GM20000 (cell line): ENCODE results near the gene PCDHB11.
"Not testable (repeated sequence)": the region's sequence is repeated elsewhere in the genome, so short reads cannot be mapped to it uniquely, and the experiment has no call there.

Experiments used
- DNase-seq: peaks from one replicate; pipeline ENCODE4 v3.0.0; 2012; ENCODE audit warnings: low spot score
- CTCF ChIP-seq: IDR thresholded peaks from 2 replicates; pipeline ENCODE4 v1.5.1; 2012; ENCODE audit warnings: mild to moderate bottlenecking, control low read depth; ENCODE audit errors: extremely low read depth, missing control alignments

Gene PCDHB11

DNA sequence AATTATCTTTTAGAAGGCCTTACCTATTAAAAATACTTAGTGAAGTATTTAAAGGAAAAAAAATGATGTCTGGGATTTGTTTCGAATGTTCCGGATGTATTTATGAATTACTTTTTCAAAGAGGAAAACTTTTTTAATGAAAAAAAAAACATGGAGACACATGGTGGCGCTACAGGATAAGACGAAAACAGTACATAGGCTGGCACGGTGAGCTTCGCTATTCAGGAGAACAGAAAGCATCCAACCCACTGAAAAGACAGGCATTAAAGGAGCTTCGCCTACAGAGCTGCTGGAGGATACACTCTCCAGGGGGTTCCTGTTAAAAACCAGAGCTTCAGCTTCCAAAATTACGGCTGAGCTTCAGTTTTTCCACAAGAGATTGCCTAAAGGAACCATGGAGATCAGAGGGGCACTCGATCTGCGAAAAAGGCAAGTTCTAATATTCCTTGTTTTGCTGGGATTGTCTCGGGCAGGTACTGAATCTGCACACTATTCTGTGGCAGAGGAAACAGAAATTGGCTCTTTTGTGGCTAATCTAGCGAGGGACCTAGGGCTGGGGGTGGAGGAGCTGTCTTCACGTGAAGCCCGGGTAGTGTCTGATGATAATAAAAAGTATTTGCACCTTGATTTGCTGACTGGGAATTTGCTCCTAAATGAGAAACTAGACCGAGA is 23.8 kb downstream of the PCDHB11 start, which contains the start of gene PCDHB14:
PCDHB14 (plus strand) TSS at position 232 of the 672 bp plus-strand sequence; CDS start at position 395, 163 bp downstream.
- DNase-seq = no peak
- no peak for TF ChIP-seq CTCF

- DNase-seq = not testable (repeated sequence)
Measured at GRCh38 chr5:141224844-141225243, 25.4 kb downstream of the PCDHB11 start.

- not testable (repeated sequence) for DNase-seq
Measured at GRCh38 chr5:141225421-141225820, 26.0 kb downstream of the PCDHB11 start.

GRCh38 chr5:141234109-141234667 is 34.8 kb downstream of the PCDHB11 start:
- TF ChIP-seq CTCF = no peak
- DNase-seq = no peak

- not testable (repeated sequence) for DNase-seq
Measured at GRCh38 chr5:141235922-141236321, 36.5 kb downstream of the PCDHB11 start.

- DNase-seq = no peak
- TF ChIP-seq CTCF = no peak
Measured at GRCh38 chr5:141236516-141237313, 37.3 kb downstream of the PCDHB11 start.

GRCh38 chr5:141241496-141241895 is 42.1 kb downstream of the PCDHB11 start:
- TF ChIP-seq CTCF = no peak
- DNase-seq = no peak

DNA sequence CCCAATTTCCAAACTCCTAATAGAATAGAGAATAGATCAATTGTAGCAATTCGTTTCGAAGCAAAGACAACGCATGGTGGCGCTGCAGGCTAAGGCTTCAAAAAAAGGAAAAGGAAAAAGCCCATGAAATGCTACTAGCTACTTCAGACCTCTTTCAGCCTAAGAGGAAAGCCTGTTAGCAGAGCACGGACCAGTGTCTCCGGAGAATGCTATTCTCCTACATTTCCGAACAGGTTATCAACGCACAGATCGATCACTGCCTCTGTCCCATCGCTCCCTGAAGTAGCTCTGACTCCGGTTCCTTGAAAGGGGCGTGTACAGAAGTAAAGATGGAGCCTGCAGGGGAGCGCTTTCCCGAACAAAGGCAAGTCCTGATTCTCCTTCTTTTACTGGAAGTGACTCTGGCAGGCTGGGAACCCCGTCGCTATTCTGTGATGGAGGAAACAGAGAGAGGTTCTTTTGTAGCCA is 45.9 kb downstream of the PCDHB11 start, which contains the start of gene PCDHB15:
PCDHB15 (plus strand) TSS at position 146 of the 468 bp plus-strand sequence; CDS start at position 330, 184 bp downstream.
- TF ChIP-seq CTCF = no peak
- no peak for DNase-seq

DNA sequence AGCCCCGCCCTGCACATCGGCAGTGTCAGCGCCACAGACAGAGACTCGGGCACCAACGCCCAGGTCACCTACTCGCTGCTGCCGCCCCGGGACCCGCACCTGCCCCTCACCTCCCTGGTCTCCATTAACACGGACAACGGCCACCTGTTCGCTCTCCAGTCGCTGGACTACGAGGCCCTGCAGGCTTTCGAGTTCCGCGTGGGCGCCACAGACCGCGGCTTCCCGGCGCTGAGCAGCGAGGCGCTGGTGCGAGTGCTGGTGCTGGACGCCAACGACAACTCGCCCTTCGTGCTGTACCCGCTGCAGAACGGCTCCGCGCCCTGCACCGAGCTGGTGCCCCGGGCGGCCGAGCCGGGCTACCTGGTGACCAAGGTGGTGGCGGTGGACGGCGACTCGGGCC is 47.5 kb downstream of the PCDHB11 start:
- DNase-seq = not testable (repeated sequence)

- DNase-seq = not testable (repeated sequence)
Measured at GRCh38 chr5:141247434-141247833, 48.0 kb downstream of the PCDHB11 start.
